Medulla oblongata (tissue), 1 donor: ENCODE measurements around the gene C19orf73.

Source experiments
- DNase-seq: peaks from one replicate; pipeline ENCODE4 v3.0.0-alpha.2; 2015; ENCODE audit errors: extremely low spot score

Gene C19orf73

GRCh38 chr19:49118565-49119410, at the start of gene C19orf73:
TSS of gene C19orf73 (minus strand) at chr19:49119143. CDS start at chr19:49119022, 121 bp downstream.
- peak; percentile 97 for DNase-seq

DNA sequence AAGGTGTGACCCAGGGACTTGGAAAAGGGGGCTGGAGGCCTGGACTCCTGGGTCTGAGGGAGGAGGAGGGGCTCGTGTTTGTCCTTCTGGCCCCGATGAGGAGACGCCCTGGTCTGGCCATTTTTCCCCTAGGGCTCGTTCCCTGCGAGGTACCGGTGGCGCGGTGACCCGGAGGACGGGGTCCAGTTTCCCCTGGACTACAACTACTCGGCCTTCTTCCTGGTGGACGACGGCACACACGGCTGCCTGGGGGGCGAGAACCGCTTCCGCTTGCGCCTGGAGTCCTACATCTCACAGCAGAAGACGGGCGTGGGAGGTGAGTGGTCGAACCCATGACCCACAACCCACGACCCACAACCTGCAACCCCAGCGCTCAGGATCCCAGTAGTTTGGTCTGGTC, 49.5 kb upstream of the C19orf73 start:
- no peak for DNase-seq

DNA sequence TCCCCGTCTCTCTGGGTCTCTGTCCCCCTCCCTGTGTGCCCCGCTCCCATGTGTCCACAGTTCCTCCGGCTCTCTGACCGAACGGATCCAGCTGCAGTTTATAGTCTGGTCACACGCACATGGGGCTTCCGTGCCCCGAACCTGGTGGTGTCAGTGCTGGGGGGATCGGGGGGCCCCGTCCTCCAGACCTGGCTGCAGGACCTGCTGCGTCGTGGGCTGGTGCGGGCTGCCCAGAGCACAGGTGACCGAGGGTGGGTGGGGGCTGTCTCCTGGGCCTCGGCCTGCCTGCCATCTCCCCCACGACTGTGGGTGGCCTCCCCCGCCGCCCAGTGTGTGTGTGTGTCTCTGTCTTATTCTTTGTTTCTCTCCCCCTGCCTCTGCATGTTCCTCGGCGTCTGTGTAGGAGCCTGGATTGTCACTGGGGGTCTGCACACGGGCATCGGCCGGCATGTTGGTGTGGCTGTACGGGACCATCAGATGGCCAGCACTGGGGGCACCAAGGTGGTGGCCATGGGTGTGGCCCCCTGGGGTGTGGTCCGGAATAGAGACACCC, 49.0 kb upstream of the C19orf73 start:
- DNase-seq, result no peak

DNA sequence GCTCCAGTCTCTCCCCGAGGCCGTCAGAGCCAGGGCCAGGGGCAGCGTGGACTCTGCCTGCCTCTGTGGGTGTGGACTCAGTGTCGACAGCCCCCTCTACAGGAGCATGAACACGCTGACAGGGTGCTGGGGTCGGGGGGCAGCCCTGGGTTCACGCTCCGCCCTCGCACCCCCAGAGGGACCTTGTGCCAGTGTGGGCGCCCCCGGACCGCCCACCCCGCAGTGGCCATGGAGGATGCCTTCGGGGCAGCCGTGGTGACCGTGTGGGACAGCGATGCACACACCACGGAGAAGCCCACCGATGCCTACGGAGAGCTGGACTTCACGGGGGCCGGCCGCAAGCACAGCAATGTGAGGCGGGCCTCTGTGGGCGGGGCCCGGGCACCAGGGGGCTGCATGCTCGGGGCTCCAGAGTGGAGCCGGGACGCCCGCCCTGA, 46.9 kb upstream of the C19orf73 start:
- DNase-seq, result no peak

DNA sequence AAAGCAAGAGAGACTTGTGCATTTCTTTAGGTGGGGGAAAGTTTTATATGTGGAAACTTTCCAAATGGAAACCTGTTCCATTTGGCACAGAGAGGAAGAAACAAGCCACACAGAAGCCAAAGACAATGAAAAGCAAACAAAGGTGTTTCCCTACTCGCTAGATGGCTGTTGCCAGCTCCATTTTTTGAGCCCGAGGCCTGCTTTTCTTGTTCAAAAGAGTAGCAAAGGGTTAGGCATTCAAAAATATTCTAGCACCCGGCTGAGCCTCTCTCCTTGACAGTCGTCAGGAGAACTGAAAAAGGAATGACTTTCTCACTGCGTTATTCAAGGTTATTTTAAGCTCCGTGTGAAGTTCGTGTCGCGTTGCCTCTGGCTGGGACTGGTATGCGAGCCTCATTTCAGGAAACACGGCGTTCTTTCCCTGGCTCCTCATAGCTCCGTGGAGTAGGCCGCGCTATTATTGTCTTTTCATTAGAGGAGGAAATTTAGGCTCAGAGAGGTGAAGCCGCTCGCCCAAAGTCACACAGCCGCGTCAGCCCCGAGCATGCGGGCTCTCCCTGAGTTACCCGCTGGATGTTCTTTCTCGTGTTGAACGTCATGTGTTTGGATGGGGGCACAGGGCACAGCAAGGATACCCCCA, 46.3 kb upstream of the C19orf73 start:
- no peak for DNase-seq

DNA sequence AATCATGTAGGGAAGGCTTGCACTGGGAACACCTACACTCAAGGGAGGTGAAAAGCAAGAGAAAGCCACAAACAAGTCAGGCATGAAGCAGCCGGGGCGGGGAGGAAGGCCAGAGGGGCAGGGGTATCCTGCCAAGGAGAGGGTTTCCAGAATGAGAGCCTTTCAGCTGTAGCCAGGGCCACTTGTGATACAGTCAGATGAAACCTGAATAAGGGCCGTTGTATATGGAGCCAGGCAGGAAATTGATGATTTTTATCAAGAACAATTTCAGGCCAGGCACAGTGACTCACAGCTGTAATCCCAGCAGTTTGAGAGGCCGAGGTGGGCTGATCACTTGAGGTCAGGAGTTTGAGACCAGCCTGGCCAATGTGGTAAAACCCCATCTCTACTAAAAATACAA, 43.0 kb upstream of the C19orf73 start:
- DNase-seq, result no peak

DNA sequence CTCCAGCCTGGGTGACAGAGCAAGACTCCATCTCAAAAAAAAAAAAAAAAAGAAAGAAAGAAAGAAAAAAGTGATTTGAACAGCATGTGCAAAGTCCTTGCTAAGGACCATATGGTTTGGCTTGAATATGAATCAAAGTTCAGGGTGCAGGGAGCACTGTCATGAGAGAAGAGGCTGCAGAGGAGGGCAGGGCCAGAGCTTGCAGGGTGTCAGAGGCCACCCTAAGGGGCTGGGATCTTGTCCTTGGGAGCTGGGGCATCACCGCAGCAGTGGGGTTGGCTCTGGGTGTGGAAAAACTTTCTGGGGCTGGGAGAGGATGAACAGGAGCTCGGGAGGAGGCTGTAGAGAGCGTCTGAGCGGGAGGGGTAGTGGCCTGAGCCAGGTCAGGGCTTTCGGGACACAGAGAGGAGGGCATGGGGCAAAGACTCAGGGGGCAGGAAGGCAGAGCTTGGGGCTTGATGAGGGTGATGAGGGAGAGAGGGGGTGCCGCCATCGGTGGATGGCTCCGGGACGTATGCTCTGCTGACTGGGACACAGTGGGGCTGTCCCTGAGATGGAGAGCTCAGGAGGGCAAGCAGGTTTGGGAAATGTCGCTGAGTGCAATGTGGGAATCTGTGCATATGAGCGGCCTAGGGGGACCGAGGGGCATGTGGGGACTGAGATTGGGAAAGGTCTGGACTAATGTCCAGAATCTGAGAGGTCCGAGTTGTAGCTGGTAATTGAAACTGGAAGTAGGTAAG, 41.7 kb upstream of the C19orf73 start:
- DNase-seq, result no peak

DNA sequence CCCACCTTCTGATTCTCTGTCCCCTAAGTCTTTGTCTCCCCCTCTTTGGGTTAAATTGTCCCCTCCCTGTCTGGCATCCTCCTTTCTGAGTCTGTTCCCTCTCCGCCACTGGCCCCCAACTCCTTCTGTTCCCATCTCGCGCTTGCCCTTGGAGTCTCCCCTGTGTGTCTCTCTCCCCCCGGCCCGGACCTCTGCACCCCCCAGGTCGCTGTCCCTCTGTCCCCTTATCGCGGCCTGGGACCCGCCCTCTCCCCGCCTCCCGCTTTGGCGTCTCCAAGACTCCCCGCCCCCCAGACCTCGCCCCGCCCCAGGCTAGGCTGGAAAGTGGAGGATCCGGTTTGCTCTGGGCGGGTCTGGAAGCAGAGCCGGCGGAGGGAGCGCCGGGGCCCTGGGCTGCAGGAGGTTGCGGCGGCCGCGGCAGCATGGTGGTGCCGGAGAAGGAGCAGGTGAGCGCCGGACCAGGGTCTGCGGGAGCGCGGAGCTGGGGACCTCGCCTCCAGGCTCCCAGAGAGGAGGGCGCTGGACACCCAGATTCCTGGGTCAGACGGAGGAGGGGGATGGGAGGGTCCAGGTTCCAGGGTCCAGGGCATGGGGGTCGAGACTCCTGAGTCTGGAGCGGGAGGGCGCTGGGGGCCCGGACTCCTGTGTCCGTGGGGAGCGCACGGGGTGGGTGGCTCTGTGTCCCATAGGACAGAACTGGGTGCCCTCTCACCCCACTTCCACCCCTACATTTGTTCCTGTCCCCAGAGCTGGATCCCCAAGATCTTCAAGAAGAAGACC, 38.7 kb upstream of the C19orf73 start, which contains the start of gene TRPM4:
TRPM4 (plus strand) TSS at position 348 of the 780 bp plus-strand sequence; CDS start at position 423, 75 bp downstream.
- DNase-seq, result peak; percentile 84

DNA sequence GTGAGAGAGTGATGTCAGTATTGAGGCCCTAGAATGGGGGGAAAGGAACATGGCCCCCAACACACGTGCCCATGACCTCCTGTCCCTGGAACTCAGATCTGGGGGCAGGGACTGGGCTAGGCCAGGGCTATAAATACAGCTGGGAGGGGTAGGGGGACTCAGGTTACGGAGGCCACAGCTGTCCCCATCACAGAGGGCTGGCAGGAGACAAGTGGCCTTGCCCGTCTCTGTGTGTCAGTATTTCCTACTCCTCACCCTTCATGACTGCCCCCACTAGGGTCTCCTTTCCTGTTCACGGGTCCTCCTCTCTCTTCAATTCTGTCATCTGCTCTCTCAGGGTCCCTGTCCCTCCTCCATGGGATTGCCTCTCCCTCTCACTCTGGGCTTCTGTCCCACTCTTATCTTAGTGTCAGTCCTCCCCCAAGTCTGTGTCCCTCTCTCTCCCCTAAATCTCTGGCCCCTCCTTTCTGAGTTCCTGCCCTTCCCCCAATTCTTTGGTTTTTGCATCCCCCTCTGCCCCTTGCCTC, 36.9 kb upstream of the C19orf73 start:
- no peak for DNase-seq

DNA sequence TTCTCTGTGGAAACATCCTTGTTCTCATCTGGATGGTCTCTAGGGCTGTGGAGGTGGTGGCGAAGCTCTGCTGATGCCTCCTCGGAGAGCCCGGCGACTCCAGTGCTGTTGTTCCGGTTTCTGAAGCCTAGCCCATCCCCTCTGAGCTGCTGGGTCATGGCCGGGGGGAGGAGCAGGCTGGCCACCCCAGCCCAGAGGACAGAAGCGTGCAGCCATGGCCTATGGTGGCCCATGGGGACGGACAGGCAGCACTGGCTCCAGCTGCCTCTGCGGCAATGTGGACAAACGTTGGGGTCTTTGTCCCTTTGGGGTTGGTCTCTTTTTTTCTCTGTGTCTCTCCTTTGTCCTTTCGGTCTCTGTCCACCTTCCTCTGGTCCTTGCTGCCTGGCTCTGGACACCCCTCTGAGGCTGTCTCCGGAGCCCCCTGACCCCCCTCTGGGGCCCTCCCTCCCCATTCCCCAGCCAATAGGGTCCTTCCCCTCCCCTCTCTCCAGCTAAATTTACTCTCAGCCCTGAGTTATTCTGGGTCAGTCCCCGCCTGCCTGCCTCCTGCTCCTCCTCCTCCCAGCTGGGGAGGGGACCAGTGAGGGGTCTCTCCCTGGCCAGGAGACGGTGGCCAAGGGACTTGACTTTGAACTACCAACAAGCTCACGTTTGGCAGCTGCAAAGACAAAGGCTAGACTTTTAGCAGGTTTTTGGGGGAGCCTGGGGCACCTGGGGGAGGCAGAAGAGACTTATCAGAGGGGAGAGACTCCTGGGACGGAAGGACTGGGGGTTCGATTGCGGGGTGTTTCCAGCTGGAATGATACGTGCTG, 36.3 kb upstream of the C19orf73 start, which contains the start of gene HRC:
HRC (minus strand) TSS at position 392 of the 815 bp plus-strand sequence; CDS start at position 233, 159 bp downstream.
- DNase-seq, result no peak

GRCh38 chr19:49154279-49154678, 35.3 kb upstream of the C19orf73 start:
- no peak for DNase-seq

GRCh38 chr19:49153167-49153809, 34.3 kb upstream of the C19orf73 start:
- no peak for DNase-seq

DNA sequence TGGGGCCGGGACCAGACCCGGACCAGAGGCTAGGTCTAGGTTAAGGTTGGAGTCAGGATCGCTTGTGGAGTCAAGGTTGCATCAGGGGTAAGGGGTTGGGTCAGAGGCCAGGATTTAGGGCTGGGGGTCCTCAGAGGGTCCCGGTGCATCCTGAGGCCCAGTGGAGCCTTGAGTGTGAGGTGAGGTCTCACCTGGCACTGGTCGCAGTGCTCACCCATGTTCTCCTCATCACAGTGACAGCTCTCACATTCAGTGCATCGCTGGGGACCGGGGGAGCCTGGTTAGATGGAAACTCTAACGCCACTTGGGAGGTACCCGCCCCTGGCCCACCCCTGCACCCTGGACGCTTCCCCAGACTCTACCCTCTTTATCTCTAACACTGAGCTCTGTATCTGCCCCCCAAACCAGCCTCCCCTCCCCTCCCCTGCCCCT, 33.2 kb upstream of the C19orf73 start:
- no peak for DNase-seq

DNA sequence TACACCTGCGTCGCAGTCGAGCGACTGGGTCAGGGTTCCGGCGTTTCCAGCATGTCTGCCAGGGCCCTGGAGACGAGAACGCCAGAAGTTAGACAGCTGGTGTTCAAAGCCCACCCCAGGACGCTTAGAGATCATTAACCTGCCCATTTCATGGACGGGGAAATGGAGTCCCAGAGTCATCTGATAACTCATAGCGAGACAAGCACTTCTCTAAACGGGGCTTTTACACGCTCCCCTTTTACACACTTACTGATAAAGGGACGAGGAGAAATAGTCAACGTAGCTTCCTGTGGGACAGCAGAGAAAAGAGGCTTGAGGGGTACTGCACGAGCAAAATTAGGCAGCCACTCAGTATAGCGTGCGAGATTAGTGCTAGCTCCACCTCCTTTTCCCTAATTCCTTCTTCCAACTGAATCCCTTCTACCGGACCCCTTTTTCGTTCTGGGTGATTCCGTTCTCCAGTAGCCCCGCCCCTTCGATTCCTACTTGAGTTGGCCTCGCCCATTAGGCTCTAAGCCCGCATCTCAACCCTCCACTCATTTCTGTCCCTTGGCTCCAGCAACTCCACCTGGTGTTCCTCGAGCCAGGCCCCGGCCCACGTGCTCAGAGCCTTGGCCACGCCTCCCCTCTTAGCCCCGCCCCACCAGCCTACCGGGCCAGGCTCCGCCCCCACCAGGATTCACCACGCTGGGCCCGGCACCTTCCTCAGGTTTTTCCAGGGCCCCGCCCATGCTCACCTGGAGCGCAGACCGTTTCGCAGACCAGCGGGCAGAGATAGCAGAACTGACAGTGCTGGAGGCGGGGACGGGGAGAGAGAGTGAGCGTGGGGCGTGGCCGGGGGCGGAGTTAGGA, 32.5 kb upstream of the C19orf73 start:
- DNase-seq, result no peak

- no peak for DNase-seq
Observed at GRCh38 chr19:49150944-49151243, 32.0 kb upstream of the C19orf73 start.

- DNase-seq, result peak; percentile 85
Observed at GRCh38 chr19:49150106-49150943, 31.4 kb upstream of the C19orf73 start.

DNA sequence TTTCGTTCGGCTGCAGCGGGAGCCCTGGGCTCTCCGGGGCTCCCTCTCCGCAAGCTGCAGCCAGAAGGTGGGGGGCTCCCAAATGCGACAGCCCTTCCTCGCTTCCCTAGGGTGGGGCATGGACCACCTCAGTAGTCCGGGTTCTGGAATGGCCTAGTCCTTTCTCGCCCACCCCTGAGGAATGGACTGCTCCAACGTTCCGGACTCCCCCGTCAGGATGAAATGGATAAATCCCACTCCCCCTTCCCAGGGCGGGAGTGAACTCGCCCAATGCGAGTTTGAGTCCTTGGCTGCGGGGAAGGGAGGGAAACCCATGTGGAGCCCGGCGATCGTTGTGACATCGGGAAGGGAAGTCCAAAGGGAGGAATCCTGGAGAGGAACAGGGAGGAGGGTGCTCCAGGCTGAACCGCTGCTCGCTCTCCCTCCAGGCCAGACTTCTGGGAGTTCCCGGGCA, 30.7 kb upstream of the C19orf73 start:
- DNase-seq, result peak; percentile 84
